HG02938 (cell line): ENCODE results near the gene DIS3L2.
"Not testable (repeated sequence)": the region's sequence is repeated elsewhere in the genome, so short reads cannot be mapped to it uniquely, and the experiment has no call there.

ENCODE experiments used
- ATAC-seq: cut with Tn5 transposase; IDR thresholded peaks from one replicate; pipeline ENCODE4 v1.9.1; 2021; ENCODE audit warnings: mild to moderate bottlenecking, moderate library complexity; ENCODE audit not compliant: unreplicated experiment

Gene DIS3L2

GRCh38 chr2:231928481-231928880, 33.0 kb upstream of the DIS3L2 start:
- no peak for ATAC-seq

- ATAC-seq = no peak
Observed at GRCh38 chr2:231928901-231929725, 32.4 kb upstream of the DIS3L2 start.

- no peak for ATAC-seq
Observed at GRCh38 chr2:231929961-231930592, 31.4 kb upstream of the DIS3L2 start.

- ATAC-seq = no peak
Observed at GRCh38 chr2:231930593-231931281, 30.8 kb upstream of the DIS3L2 start.

GRCh38 chr2:231931481-231931915, 30.0 kb upstream of the DIS3L2 start:
- ATAC-seq = no peak

GRCh38 chr2:231932711-231932970, 28.9 kb upstream of the DIS3L2 start:
- no peak for ATAC-seq

- ATAC-seq = no peak
Observed at GRCh38 chr2:231932985-231933915, 28.3 kb upstream of the DIS3L2 start.

GRCh38 chr2:231933916-231934401, 27.6 kb upstream of the DIS3L2 start:
- no peak for ATAC-seq

GRCh38 chr2:231934441-231935206, 26.9 kb upstream of the DIS3L2 start:
- ATAC-seq = no peak

- no peak for ATAC-seq
Observed at GRCh38 chr2:231935207-231935524, 26.3 kb upstream of the DIS3L2 start.

GRCh38 chr2:231935815-231936214, 25.7 kb upstream of the DIS3L2 start:
- ATAC-seq = no peak

GRCh38 chr2:231936491-231936890, 25.0 kb upstream of the DIS3L2 start:
- no peak for ATAC-seq

- ATAC-seq = no peak
Observed at GRCh38 chr2:231937057-231937456, 24.5 kb upstream of the DIS3L2 start.

GRCh38 chr2:231939022-231939421, 22.5 kb upstream of the DIS3L2 start:
- no peak for ATAC-seq

GRCh38 chr2:231940795-231941194, 20.7 kb upstream of the DIS3L2 start:
- ATAC-seq = no peak

GRCh38 chr2:231941673-231942072, 19.8 kb upstream of the DIS3L2 start:
- ATAC-seq = no peak

- ATAC-seq = no peak
Observed at GRCh38 chr2:231942180-231942579, 19.3 kb upstream of the DIS3L2 start.

- ATAC-seq = no peak
Observed at GRCh38 chr2:231946241-231946814, 15.2 kb upstream of the DIS3L2 start.

- not testable (repeated sequence) for ATAC-seq
Observed at GRCh38 chr2:231947112-231947511, 14.4 kb upstream of the DIS3L2 start.

GRCh38 chr2:231947694-231948093, 13.8 kb upstream of the DIS3L2 start:
- no peak for ATAC-seq
